Glutamatergic neuron (in vitro differentiated cells): ENCODE measurements around the gene PRSS23. TPM values are rescaled to one million over a fixed set of nuclear protein-coding genes. Genes with fewer than 3 reads are reported as not detected.
A peak's percentile ranks its signal among the peaks of the same experiment; 100 is the strongest.

Source experiments
- DNase-seq: peaks from one replicate; pipeline ENCODE4 v3.0.0; 2022
- H3K27ac Mint-ChIP-seq: one replicate; pipeline ENCODE4 v1.8.0; 2020; ENCODE audit warnings: mild to moderate bottlenecking, mixed read lengths, inconsistent platforms; ENCODE audit not compliant: unreplicated experiment
- H3K27me3 Mint-ChIP-seq: one replicate; pipeline ENCODE4 v1.8.0; 2020; ENCODE audit warnings: mild to moderate bottlenecking, moderate library complexity, mixed read lengths, inconsistent platforms; ENCODE audit not compliant: unreplicated experiment
- H3K36me3 Mint-ChIP-seq: one replicate; pipeline ENCODE4 v1.8.0; 2020; ENCODE audit warnings: mild to moderate bottlenecking, mixed read lengths, inconsistent platforms; ENCODE audit not compliant: unreplicated experiment
- H3K4me1 Mint-ChIP-seq: one replicate; pipeline ENCODE4 v1.8.0; 2020; ENCODE audit warnings: mild to moderate bottlenecking, low read depth, mixed read lengths, inconsistent platforms; ENCODE audit not compliant: unreplicated experiment
- H3K4me3 Mint-ChIP-seq: one replicate; pipeline ENCODE4 v1.8.0; 2020; ENCODE audit warnings: mild to moderate bottlenecking, mixed read lengths, inconsistent platforms; ENCODE audit not compliant: unreplicated experiment
- H3K9me3 Mint-ChIP-seq: one replicate; pipeline ENCODE4 v1.8.0; 2020; ENCODE audit warnings: mild to moderate bottlenecking, moderate library complexity, mixed read lengths, inconsistent platforms; ENCODE audit not compliant: unreplicated experiment
- CTCF ChIP-seq: fragments of 200-600 bp; sonication (generic); IDR thresholded peaks from one replicate; pipeline ENCODE4 v1.5.0; 2021; ENCODE audit not compliant: partially characterized antibody, unreplicated experiment
- long read RNA-seq: library from polyadenylated mRNA; unstranded; transcript quantifications from one replicate; pipeline ENCODE4 v2.0.0, GENCODE V29; 2020; ENCODE audit not compliant: unreplicated experiment
- total RNA-seq: library from RNA; stranded (reverse); fragmentation: NEBNext Ultra II Directional; extraction: Animal tissue kit (Norgen Biotek cat#: 25700); gene quantifications from one replicate; pipeline ENCODE4 v1.2.1, GENCODE V29; 2021; ENCODE audit not compliant: unreplicated experiment

The PRSS23 gene
- total RNA-seq: 20.2 TPM
- long read RNA-seq, full-length matches to known transcripts: 26 of 30 reads
- long read RNA-seq, partial matches to known transcripts: 0 of 30 reads
- long read RNA-seq, other reads (novel, unspliced or antisense): 4 of 30 reads

GRCh38 chr11:86800076-86800959 lies at the start of gene PRSS23:
Gene PRSS23 (plus strand): TSS chr11:86800542. CDS start chr11:86807644, 7,102 bp downstream.
- H3K9me3 Mint-ChIP-seq: peaks cover 2% of the 10 kb centered on the region
- H3K27me3 Mint-ChIP-seq: no peaks in the 10 kb centered on the region
- TF ChIP-seq CTCF: no peak
- H3K4me3 Mint-ChIP-seq: peak within 1 kb of the TSS; percentile 82
- H3K36me3 Mint-ChIP-seq: no peaks in the 10 kb centered on the region
- peak within 1 kb of the TSS; percentile 43 for H3K27ac Mint-ChIP-seq
- peak; percentile 74 for DNase-seq
- peaks cover 1% of the 10 kb centered on the region for H3K4me1 Mint-ChIP-seq

- no peak for DNase-seq
- Mint-ChIP-seq H3K27ac (no peak overlapping the region), H3K27me3 (peaks cover 3% of the 10 kb centered on the region), H3K4me3 (no peak overlapping the region), H3K9me3 (peaks cover 5% of the 10 kb centered on the region), H3K36me3 (no peaks in the 10 kb centered on the region), H3K4me1 (no peaks in the 10 kb centered on the region)
- no peak for TF ChIP-seq CTCF
Measured at GRCh38 chr11:86753459-86753858, 46.9 kb upstream of the PRSS23 start.

- TF ChIP-seq CTCF: no peak
- no peaks in the 10 kb centered on the region for H3K27me3 Mint-ChIP-seq
- H3K4me3 Mint-ChIP-seq: no peak overlapping the region
- DNase-seq: no peak
- peaks cover 3% of the 10 kb centered on the region for H3K9me3 Mint-ChIP-seq
- H3K4me1 Mint-ChIP-seq: no peaks in the 10 kb centered on the region
- H3K27ac Mint-ChIP-seq: no peak overlapping the region
- H3K36me3 Mint-ChIP-seq: no peaks in the 10 kb centered on the region
Measured at GRCh38 chr11:86755146-86755545, 45.2 kb upstream of the PRSS23 start.

- H3K9me3 Mint-ChIP-seq: no peaks in the 10 kb centered on the region
- TF ChIP-seq CTCF: no peak
- no peaks in the 10 kb centered on the region for H3K4me1 Mint-ChIP-seq
- H3K36me3 Mint-ChIP-seq: no peaks in the 10 kb centered on the region
- no peak overlapping the region for H3K4me3 Mint-ChIP-seq
- no peaks in the 10 kb centered on the region for H3K27me3 Mint-ChIP-seq
- no peak overlapping the region for H3K27ac Mint-ChIP-seq
- DNase-seq: no peak
Measured at GRCh38 chr11:86758171-86758570, 42.2 kb upstream of the PRSS23 start.

GRCh38 chr11:86760577-86760976 lies 39.8 kb upstream of the PRSS23 start:
- Mint-ChIP-seq H3K9me3 (no peaks in the 10 kb centered on the region), H3K4me3 (no peak overlapping the region), H3K27ac (no peak overlapping the region), H3K4me1 (no peaks in the 10 kb centered on the region), H3K27me3 (no peaks in the 10 kb centered on the region), H3K36me3 (no peaks in the 10 kb centered on the region)
- no peak for TF ChIP-seq CTCF
- no peak for DNase-seq
